GM12801 (cell line): Measurements from ENCODE around the gene KIAA1549.

Experiments used
- TF ChIP-seq, protein P1 (sequence below): IDR thresholded peaks from one replicate; pipeline ENCODE4 v1.5.1; 2011; ENCODE audit warnings: control low read depth; ENCODE audit not compliant: insufficient read length; ENCODE audit errors: extremely low read depth

Gene KIAA1549

DNA sequence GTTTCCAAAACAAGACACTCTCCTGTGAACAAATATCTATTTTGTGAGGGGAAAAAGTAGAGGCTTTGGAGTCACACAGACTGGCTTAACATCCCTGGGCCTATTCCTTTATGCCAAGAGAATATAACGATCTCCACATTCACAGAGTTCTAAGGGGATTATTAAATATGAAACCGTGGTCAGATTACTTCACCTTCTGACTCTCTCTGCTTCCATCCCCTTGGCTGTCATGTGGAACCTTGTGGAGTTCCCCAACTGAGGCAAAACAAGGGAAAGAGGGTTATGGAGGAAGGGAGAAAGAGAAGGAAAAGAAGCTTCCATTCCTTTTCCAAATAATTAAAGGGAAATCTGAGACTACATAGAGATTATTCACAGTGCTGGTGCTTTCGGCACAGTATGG, 127.7 kb downstream of the KIAA1549 start:
- TF ChIP-seq, protein P1, sequence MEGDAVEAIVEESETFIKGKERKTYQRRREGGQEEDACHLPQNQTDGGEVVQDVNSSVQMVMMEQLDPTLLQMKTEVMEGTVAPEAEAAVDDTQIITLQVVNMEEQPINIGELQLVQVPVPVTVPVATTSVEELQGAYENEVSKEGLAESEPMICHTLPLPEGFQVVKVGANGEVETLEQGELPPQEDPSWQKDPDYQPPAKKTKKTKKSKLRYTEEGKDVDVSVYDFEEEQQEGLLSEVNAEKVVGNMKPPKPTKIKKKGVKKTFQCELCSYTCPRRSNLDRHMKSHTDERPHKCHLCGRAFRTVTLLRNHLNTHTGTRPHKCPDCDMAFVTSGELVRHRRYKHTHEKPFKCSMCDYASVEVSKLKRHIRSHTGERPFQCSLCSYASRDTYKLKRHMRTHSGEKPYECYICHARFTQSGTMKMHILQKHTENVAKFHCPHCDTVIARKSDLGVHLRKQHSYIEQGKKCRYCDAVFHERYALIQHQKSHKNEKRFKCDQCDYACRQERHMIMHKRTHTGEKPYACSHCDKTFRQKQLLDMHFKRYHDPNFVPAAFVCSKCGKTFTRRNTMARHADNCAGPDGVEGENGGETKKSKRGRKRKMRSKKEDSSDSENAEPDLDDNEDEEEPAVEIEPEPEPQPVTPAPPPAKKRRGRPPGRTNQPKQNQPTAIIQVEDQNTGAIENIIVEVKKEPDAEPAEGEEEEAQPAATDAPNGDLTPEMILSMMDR = no peak

DNA sequence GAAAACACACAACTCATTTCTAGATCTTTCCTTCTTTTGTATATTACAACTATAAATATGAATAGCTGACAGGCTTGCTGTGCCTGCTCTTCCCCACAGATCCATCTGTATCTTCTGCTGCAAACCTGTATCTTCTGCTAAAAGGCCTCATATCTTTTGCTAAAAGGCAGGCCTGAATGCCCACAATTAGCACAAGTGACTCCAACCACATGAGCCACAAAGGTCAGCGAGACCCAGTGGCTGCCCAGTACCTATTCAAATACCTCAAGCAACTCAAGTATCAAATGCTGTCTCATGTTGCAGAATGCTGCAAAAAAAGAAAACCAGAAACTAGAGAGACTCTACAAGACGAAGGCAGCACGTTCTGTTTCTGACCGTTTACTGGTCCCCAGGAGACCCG, 128.7 kb downstream of the KIAA1549 start:
- TF ChIP-seq, protein P1 = no peak

DNA sequence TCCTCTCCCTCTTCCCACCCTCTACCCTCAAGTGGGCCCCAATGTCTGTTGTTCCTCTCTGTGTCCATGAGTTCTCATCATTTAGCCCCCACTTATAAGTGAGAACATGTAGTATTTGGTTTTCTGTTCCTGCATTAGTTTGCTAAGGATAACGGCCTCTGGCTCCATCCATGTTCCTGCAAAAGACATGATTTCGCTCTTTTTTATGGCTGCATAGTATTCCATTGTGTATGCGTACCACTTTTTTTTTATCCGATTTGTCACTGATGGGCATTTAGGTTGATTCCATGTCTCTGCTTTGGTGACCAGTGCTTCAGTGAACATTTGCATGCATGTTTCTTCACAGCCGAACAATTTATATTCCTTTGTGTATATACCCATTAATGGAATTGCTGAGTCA, 131.5 kb downstream of the KIAA1549 start:
- TF ChIP-seq, protein P1 = no peak

DNA sequence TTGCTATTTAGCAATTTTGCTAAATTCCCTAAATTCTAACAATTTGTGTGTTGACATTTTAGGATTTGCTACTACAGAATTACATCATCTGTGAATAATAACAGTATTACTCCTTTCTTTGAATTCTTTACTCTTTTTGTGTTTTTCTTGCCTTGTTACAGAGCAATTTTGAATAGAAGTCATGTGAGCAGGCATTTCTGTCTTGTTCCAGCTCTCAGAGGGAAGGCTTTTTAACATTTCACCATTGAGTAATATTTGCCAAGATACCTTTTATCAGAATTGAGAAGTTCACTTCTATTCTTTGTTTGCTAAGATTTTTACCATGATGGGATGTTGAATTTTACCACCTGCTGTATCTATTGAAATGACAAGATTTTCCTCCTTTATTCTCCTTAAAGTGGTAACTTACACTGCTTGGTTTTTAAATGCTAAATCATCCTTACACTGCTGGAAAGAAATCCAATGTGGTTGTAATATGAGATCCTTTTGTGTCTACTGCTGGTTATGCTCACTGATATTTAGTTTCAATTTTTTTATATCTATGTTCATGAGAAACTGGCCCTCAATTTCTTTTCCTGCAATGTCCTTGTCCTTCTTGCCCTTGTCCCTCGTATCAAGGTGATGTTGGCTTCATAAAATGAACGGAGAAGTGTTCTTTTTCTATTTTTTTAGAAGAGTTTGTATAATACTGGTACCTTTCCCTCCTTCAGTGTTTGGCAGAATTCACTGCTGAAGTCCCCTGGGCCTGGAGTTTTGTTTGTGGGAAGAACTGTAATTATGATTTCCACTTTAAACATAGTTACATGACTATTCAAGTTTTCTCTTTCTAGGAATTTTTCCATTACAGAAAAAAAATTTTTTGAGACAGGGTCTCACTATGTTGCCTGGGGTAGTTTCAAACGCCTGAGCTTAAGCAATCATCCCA, 132.9 kb downstream of the KIAA1549 start:
- TF ChIP-seq, protein P1 = no peak

DNA sequence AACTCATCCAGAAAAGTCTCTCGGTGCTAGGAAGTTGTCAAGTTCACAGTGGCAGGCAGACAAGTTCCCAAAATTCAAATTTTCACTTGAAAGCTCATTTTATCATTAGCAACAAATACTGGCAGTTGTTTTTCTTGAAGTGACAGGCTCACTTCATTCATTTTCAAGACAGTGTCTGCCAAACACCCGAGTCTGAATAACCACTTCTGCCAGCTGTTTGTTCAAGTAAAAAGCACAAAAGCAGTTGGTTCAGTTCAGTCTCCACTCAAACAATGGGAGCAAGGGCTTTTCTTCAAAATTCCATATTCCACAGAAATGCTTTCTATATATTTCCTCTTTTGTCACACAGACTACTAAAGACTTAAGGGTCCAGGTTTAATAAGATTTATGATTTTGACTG, 135.5 kb downstream of the KIAA1549 start:
- TF ChIP-seq, protein P1 = no peak

DNA sequence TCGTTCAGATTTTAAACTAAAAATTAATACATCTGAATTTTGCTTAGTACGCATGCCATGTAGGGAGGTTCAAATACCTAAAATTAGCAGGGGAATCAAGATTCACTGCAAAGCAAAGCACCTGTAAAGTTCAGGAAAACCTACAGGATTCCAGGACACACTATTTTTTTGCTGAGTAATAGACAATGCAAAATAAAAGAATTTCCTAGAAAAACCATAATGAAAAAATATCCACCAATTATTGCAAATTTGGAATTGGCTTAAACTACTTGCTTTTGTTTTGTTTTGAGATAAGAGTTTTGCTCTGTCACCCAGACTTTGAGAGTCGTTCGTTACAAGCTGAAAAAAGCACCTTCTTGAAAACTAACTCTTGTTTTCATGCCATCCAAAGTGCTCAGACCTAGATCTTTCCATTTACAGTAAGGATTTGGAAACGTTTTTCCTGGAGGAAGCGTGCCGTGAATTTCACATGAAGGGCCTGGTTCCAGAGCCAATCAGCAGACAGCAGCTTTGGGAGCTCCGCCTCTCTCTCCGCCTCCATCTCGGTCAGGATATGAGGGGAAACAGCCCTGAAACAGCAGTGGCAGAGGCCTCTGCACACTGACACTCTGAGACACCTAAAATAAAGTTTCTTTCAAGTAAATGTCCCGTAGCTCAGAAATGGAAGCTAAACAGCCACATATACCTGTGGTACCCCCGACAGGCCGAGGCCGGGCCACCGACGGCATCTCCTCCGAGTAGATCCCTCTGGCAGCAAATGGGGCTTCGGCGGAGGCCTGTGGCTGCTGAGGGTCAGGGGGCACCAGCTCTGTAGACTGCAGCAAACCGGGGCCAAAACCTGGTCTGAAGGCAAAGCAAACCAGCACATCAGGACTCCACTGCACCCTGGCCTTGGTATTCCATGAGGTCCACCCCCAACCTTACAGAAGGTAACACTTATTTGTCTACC, 137.3 kb downstream of the KIAA1549 start:
- TF ChIP-seq, protein P1 = no peak

DNA sequence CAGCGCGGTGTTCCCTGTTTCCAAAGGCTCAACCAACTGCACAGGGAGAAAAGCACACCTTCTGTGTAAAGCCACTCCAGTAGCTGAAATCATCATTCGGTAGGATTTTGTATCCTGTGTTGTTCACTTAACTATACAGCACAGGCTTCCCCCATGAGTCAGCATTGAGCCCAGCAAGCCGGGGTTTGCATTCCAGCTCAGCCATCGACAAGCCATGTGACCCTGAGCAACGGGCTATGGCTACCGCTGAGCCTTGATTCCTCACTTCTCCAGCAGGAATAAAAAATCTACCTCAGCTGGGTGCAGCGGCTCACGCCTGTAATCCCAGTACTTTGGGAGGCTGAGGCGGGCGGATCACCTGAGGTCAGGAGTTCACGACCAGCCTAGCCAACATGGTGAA, 139.1 kb downstream of the KIAA1549 start:
- TF ChIP-seq, protein P1 = no peak
